Loucy (cell line): ENCODE data around the gene ZNF687.

Experiments used
- H2AFZ ChIP-seq: fragments of 200-600 bp; sonication (generic); 2 replicates; pipeline ENCODE4 v1.6.0; 2016; ENCODE audit warnings: antibody characterized with exemption, mild to moderate bottlenecking, low read length, moderate library complexity
- H3F3A ChIP-seq: fragments of 200-600 bp; 2 replicates; pipeline ENCODE4 v1.6.0; 2016; ENCODE audit warnings: antibody characterized with exemption, low read depth, mild to moderate bottlenecking
- H3K27me3 ChIP-seq: fragments of 200-600 bp; sonication (generic); 2 replicates; pipeline ENCODE4 v1.6.1; 2014; ENCODE audit warnings: low read length, mild to moderate bottlenecking; ENCODE audit not compliant: insufficient read depth, poor library complexity, severe bottlenecking
- H3K36me3 ChIP-seq: fragments of 200-600 bp; sonication (generic); 2 replicates; pipeline ENCODE4 v1.6.1; 2016; ENCODE audit warnings: low read length; ENCODE audit not compliant: insufficient read depth
- H3K4me1 ChIP-seq: fragments of 200-600 bp; sonication (generic); 2 replicates; pipeline ENCODE4 v1.5.1; 2014; ENCODE audit warnings: low read length, mild to moderate bottlenecking; ENCODE audit not compliant: insufficient read depth, poor library complexity, severe bottlenecking
- H3K4me2 ChIP-seq: fragments of 200-600 bp; sonication (generic); 2 replicates; pipeline ENCODE4 v1.6.0; 2014; ENCODE audit warnings: antibody characterized with exemption, low read length, low read depth, mild to moderate bottlenecking; ENCODE audit not compliant: poor library complexity, severe bottlenecking
- H3K4me3 ChIP-seq: fragments of 200-600 bp; sonication (generic); 2 replicates; pipeline ENCODE4 v1.5.1; 2014; ENCODE audit warnings: low read length, mild to moderate bottlenecking, mixed read lengths; ENCODE audit not compliant: poor library complexity, severe bottlenecking
- H3K79me2 ChIP-seq: fragments of 200-600 bp; sonication (generic); 2 replicates; pipeline ENCODE4 v1.6.1; 2014; ENCODE audit warnings: low read length; ENCODE audit not compliant: insufficient read depth
- H3K9ac ChIP-seq: fragments of 200-600 bp; sonication (generic); 2 replicates; pipeline ENCODE4 v1.6.0; 2014; ENCODE audit warnings: mild to moderate bottlenecking, low read depth, low read length, moderate library complexity; ENCODE audit not compliant: poor library complexity, severe bottlenecking
- H3K9me2 ChIP-seq: fragments of 200-600 bp; sonication (generic); replicated peaks from 2 replicates; pipeline ENCODE4 v1.6.1; 2016; ENCODE audit warnings: low read depth, low read length, mixed read lengths
- H3K9me3 ChIP-seq: fragments of 200-600 bp; sonication (generic); 2 replicates; pipeline ENCODE4 v1.6.1; 2014; ENCODE audit warnings: mild to moderate bottlenecking, antibody characterized with exemption, low read length, low read depth; ENCODE audit not compliant: insufficient read depth
- H4K20me1 ChIP-seq: fragments of 200-600 bp; sonication (generic); 2 replicates; pipeline ENCODE4 v1.6.0; 2014; ENCODE audit warnings: antibody characterized with exemption, low read length, mild to moderate bottlenecking; ENCODE audit not compliant: insufficient read depth, poor library complexity, severe bottlenecking
- EZH2phosphoT487 ChIP-seq: fragments of 200-600 bp; IDR thresholded peaks from 2 replicates; pipeline ENCODE4 v1.6.1; 2018; ENCODE audit warnings: antibody characterized with exemption, mild to moderate bottlenecking, moderate library complexity, borderline replicate concordance
- TF ChIP-seq, protein P1 (sequence below): fragments of 200-600 bp; sonication (generic); conservative IDR thresholded peaks from 2 replicates; pipeline ENCODE4 v1.5.1; 2014; ENCODE audit warnings: mild to moderate bottlenecking, antibody characterized with exemption, low read length

ZNF687 gene

GRCh38 chr1:151292207-151293030 is 10.3 kb downstream of the ZNF687 start:
- TF ChIP-seq, protein P1, sequence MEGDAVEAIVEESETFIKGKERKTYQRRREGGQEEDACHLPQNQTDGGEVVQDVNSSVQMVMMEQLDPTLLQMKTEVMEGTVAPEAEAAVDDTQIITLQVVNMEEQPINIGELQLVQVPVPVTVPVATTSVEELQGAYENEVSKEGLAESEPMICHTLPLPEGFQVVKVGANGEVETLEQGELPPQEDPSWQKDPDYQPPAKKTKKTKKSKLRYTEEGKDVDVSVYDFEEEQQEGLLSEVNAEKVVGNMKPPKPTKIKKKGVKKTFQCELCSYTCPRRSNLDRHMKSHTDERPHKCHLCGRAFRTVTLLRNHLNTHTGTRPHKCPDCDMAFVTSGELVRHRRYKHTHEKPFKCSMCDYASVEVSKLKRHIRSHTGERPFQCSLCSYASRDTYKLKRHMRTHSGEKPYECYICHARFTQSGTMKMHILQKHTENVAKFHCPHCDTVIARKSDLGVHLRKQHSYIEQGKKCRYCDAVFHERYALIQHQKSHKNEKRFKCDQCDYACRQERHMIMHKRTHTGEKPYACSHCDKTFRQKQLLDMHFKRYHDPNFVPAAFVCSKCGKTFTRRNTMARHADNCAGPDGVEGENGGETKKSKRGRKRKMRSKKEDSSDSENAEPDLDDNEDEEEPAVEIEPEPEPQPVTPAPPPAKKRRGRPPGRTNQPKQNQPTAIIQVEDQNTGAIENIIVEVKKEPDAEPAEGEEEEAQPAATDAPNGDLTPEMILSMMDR = no peak; the same call in 1 of the 2 replicates
- TF ChIP-seq EZH2phosphoT487 = no peak
- Histone ChIP-seq H3K4me2 (no peak overlapping the region), H4K20me1 (peaks cover 6% of the 10 kb centered on the region), H3K79me2 (0 out of 2 replicates have a peak, but pooled peaks cover 6% of the 10 kb centered on the region), H3K4me3 (no peak overlapping the region), H3K9me2 (no peaks in the 10 kb centered on the region), H3F3A (no peaks in the 10 kb centered on the region), H3K27me3 (no peaks in the 10 kb centered on the region), H3K9me3 (no peaks in the 10 kb centered on the region), H3K9ac (no peak overlapping the region), H2AFZ (no peak overlapping the region), H3K4me1 (no peaks in the 10 kb centered on the region), H3K36me3 (peaks cover 79% of the 10 kb centered on the region; the same call in 1 of the 2 replicates)

GRCh38 chr1:151293093-151293492 is 11.0 kb downstream of the ZNF687 start:
- Histone ChIP-seq H3K27me3 (no peaks in the 10 kb centered on the region), H3F3A (no peaks in the 10 kb centered on the region), H3K9me2 (no peaks in the 10 kb centered on the region), H4K20me1 (peaks cover 2% of the 10 kb centered on the region), H3K4me2 (no peak overlapping the region), H3K9me3 (no peaks in the 10 kb centered on the region), H3K4me3 (no peak overlapping the region), H3K9ac (no peak overlapping the region), H3K79me2 (0 out of 2 replicates have a peak, but pooled peaks cover 4% of the 10 kb centered on the region), H3K36me3 (peaks cover 79% of the 10 kb centered on the region; the same call in 1 of the 2 replicates), H2AFZ (no peak overlapping the region), H3K4me1 (no peaks in the 10 kb centered on the region)
- TF ChIP-seq EZH2phosphoT487 = no peak
- TF ChIP-seq, protein P1 = no peak

GRCh38 chr1:151294742-151295462 is 12.8 kb downstream of the ZNF687 start:
- Histone ChIP-seq H3K79me2 (no peaks in the 10 kb centered on the region), H3K4me1 (no peaks in the 10 kb centered on the region), H3K36me3 (peaks cover 79% of the 10 kb centered on the region; the same call in 1 of the 2 replicates), H3K9me3 (no peaks in the 10 kb centered on the region), H3K9ac (no peak overlapping the region), H3F3A (no peaks in the 10 kb centered on the region), H2AFZ (no peak overlapping the region), H3K4me3 (no peak overlapping the region), H3K27me3 (no peaks in the 10 kb centered on the region), H3K9me2 (no peaks in the 10 kb centered on the region), H4K20me1 (no peaks in the 10 kb centered on the region), H3K4me2 (no peak overlapping the region)
- TF ChIP-seq EZH2phosphoT487 = no peak
- TF ChIP-seq, protein P1 = no peak
